HEK293 (cell line): ENCODE data around the gene CCND3.

Experiments used
- GLIS2 ChIP-seq: fragments of 450-650 bp; formaldehyde crosslinking; IDR thresholded peaks from 2 replicates; pipeline ENCODE4 v1.5.1; 2016; ENCODE audit warnings: missing biosample characterization, missing genetic modification characterization
- KLF16 ChIP-seq: fragments of 450-650 bp; formaldehyde crosslinking; IDR thresholded peaks from 2 replicates; pipeline ENCODE4 v1.5.1; 2017; ENCODE audit warnings: missing biosample characterization, missing genetic modification characterization
- KLF7 ChIP-seq: fragments of 450-650 bp; formaldehyde crosslinking; IDR thresholded peaks from 2 replicates; pipeline ENCODE4 v1.5.1; 2016; ENCODE audit warnings: missing biosample characterization, missing genetic modification characterization, borderline replicate concordance
- PBX3 ChIP-seq: sonication (generic); formaldehyde crosslinking; IDR thresholded peaks from 2 replicates; pipeline ENCODE4 v1.8.1; 2022; ENCODE audit warnings: mild to moderate bottlenecking, moderate library complexity, missing genetic modification reagents
- PRDM10 ChIP-seq: fragments of 450-650 bp; formaldehyde crosslinking; IDR thresholded peaks from 2 replicates; pipeline ENCODE4 v1.5.1; 2016; ENCODE audit warnings: missing biosample characterization, missing genetic modification characterization
- SCRT2 ChIP-seq: fragments of 450-650 bp; formaldehyde crosslinking; IDR thresholded peaks from 2 replicates; pipeline ENCODE4 v1.5.1; 2016; ENCODE audit warnings: missing biosample characterization, missing genetic modification characterization
- SP7 ChIP-seq: fragments of 450-650 bp; formaldehyde crosslinking; IDR thresholded peaks from 2 replicates; pipeline ENCODE4 v1.5.1; 2016; ENCODE audit warnings: missing biosample characterization, missing genetic modification characterization
- ZFP3 ChIP-seq: fragments of 450-650 bp; formaldehyde crosslinking; IDR thresholded peaks from 2 replicates; pipeline ENCODE4 v1.5.1; 2016; ENCODE audit warnings: low read depth, missing biosample characterization, missing genetic modification characterization
- ZIC2 ChIP-seq: fragments of 450-650 bp; formaldehyde crosslinking; IDR thresholded peaks from 2 replicates; pipeline ENCODE4 v1.5.1; 2016; ENCODE audit warnings: missing biosample characterization, missing genetic modification characterization
- ZNF114 ChIP-seq: fragments of 450-650 bp; formaldehyde crosslinking; IDR thresholded peaks from 2 replicates; pipeline ENCODE4 v1.5.0; 2017; ENCODE audit warnings: missing biosample characterization, missing genetic modification characterization
- ZNF214 ChIP-seq: fragments of 450-650 bp; formaldehyde crosslinking; IDR thresholded peaks from 2 replicates; pipeline ENCODE4 v1.5.1; 2017; ENCODE audit warnings: missing biosample characterization, mild to moderate bottlenecking, missing genetic modification characterization, borderline replicate concordance
- ZNF24 ChIP-seq: fragments of 450-650 bp; formaldehyde crosslinking; IDR thresholded peaks from 2 replicates; pipeline ENCODE4 v1.5.1; 2016; ENCODE audit warnings: missing biosample characterization, missing genetic modification characterization
- ZNF248 ChIP-seq: fragments of 450-650 bp; formaldehyde crosslinking; IDR thresholded peaks from 2 replicates; pipeline ENCODE4 v1.5.1; 2017; ENCODE audit warnings: missing biosample characterization, missing genetic modification characterization
- ZNF292 ChIP-seq: fragments of 450-650 bp; formaldehyde crosslinking; IDR thresholded peaks from 2 replicates; pipeline ENCODE4 v1.5.1; 2016; ENCODE audit warnings: low read depth, missing biosample characterization, missing genetic modification characterization, borderline replicate concordance
- ZNF311 ChIP-seq: fragments of 450-650 bp; formaldehyde crosslinking; IDR thresholded peaks from 2 replicates; pipeline ENCODE4 v1.5.1; 2017; ENCODE audit warnings: missing biosample characterization, missing genetic modification characterization, borderline replicate concordance
- ZNF354C ChIP-seq: fragments of 450-650 bp; formaldehyde crosslinking; IDR thresholded peaks from 2 replicates; pipeline ENCODE4 v1.5.1; 2016; ENCODE audit warnings: missing biosample characterization, missing genetic modification characterization, low read depth, borderline replicate concordance
- ZNF37A ChIP-seq: fragments of 450-650 bp; IDR thresholded peaks from 2 replicates; pipeline ENCODE4 v1.5.1; 2018; ENCODE audit warnings: missing biosample characterization, missing genetic modification characterization
- ZNF394 ChIP-seq: fragments of 450-650 bp; formaldehyde crosslinking; IDR thresholded peaks from 2 replicates; pipeline ENCODE4 v1.5.1; 2016; ENCODE audit warnings: missing biosample characterization, missing genetic modification characterization, mild to moderate bottlenecking, moderate library complexity, borderline replicate concordance
- ZNF433 ChIP-seq: fragments of 450-650 bp; formaldehyde crosslinking; IDR thresholded peaks from 2 replicates; pipeline ENCODE4 v1.5.1; 2016; ENCODE audit warnings: missing biosample characterization, missing genetic modification characterization, low read depth
- ZNF501 ChIP-seq: fragments of 450-650 bp; formaldehyde crosslinking; IDR thresholded peaks from 2 replicates; pipeline ENCODE4 v1.5.1; 2016; ENCODE audit warnings: missing biosample characterization, missing genetic modification characterization
- ZNF510 ChIP-seq: fragments of 450-650 bp; formaldehyde crosslinking; IDR thresholded peaks from 2 replicates; pipeline ENCODE4 v1.5.1; 2018; ENCODE audit warnings: mild to moderate bottlenecking, missing genetic modification characterization, missing biosample characterization; ENCODE audit not compliant: insufficient replicate concordance
- ZNF558 ChIP-seq: fragments of 450-650 bp; formaldehyde crosslinking; IDR thresholded peaks from 2 replicates; pipeline ENCODE4 v1.5.1; 2016; ENCODE audit warnings: missing biosample characterization, missing genetic modification characterization
- ZNF571 ChIP-seq: fragments of 450-650 bp; formaldehyde crosslinking; IDR thresholded peaks from 2 replicates; pipeline ENCODE4 v1.5.0; 2017; ENCODE audit warnings: missing biosample characterization, missing genetic modification characterization
- ZNF600 ChIP-seq: fragments of 450-650 bp; formaldehyde crosslinking; IDR thresholded peaks from 2 replicates; pipeline ENCODE4 v1.5.1; 2016; ENCODE audit warnings: missing biosample characterization, missing genetic modification characterization
- ZNF623 ChIP-seq: fragments of 450-650 bp; formaldehyde crosslinking; IDR thresholded peaks from 2 replicates; pipeline ENCODE4 v1.5.1; 2016; ENCODE audit warnings: missing biosample characterization, missing genetic modification characterization
- ZNF658 ChIP-seq: fragments of 450-650 bp; formaldehyde crosslinking; IDR thresholded peaks from 2 replicates; pipeline ENCODE4; 2016; ENCODE audit warnings: missing biosample characterization, missing genetic modification characterization
- ZNF704 ChIP-seq: fragments of 450-650 bp; formaldehyde crosslinking; IDR thresholded peaks from 2 replicates; pipeline ENCODE4 v1.5.1; 2016; ENCODE audit warnings: missing biosample characterization, missing genetic modification characterization
- ZNF768 ChIP-seq: fragments of 450-650 bp; formaldehyde crosslinking; IDR thresholded peaks from 2 replicates; pipeline ENCODE4 v1.5.1; 2018; ENCODE audit warnings: missing biosample characterization, mild to moderate bottlenecking, missing genetic modification characterization
- ZNF776 ChIP-seq: fragments of 450-650 bp; formaldehyde crosslinking; IDR thresholded peaks from 2 replicates; pipeline ENCODE4 v1.5.0; 2017; ENCODE audit warnings: missing biosample characterization, missing genetic modification characterization, borderline replicate concordance
- ZSCAN30 ChIP-seq: fragments of 450-650 bp; IDR thresholded peaks from 2 replicates; pipeline ENCODE4 v1.5.1; 2018; ENCODE audit warnings: missing biosample characterization, mild to moderate bottlenecking, missing genetic modification characterization, moderate library complexity
- TF ChIP-seq, protein P1 (sequence below): fragments of 450-650 bp; IDR thresholded peaks from 2 replicates; pipeline ENCODE4 v1.5.1; 2018; ENCODE audit warnings: missing biosample characterization, missing genetic modification characterization

CCND3 gene

DNA sequence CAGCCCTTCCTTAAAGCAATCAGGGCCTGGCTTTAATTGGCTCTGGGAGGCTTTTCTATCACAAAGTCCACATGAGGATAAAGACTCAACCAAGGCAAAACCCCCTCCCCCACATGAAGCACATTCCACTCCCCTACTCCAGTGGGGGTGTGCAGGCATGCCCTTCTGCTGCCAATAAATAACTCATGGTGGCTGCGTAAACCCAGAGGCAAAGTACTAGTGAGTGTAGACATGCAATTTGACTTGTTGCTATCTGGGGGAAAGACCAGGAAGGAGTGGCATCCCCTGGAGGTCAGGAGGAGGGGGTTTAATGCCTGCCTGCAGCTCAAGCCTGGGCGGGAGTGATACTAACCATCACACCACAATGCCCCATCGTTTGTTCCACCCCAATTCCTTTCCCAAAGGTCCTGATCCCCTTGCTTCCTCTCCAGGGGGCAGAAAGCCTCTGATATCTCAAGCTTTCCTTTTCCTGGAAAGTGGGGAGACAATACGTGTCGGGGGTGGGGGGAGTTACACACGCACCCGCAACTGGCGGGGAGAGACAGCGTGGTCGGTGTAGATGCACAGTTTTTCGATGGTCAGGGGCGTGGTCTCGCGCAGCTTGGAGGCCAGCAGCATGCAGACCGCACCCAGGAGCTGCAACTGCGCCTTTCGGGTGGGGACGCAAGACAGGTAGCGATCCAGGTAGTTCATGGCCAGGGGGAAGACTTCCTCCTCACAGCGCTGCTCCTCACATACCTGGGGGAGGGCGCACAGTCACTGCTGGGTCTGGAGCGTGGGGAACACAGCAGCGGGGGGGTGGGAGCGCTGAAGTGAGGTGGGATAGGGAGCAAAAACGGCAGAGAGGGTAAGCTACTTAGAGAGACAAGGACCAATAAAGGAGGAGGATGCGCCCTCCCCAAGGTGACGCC is 1.5 kb downstream of the CCND3 start (continued):
- TF ChIP-seq ZNF704 (no peak), ZIC2 (tag by site-specific recombination) (no peak), ZNF433 (tag by site-specific recombination) (no peak), ZFP3 (tag by site-specific recombination) (no peak), KLF16 (tag by site-specific recombination) (no peak), ZNF292 (tag by site-specific recombination) (no peak), KLF7 (no peak; the same call in 1 of the 2 replicates), PBX3 (CRISPR knock-in tag) (no peak), SCRT2 (tag by site-specific recombination) (peak; percentile 96), ZNF37A (tag by site-specific recombination) (no peak), ZNF311 (no peak), ZNF623 (tag by site-specific recombination) (no peak), ZNF114 (tag by site-specific recombination) (no peak), ZNF776 (no peak), GLIS2 (tag by site-specific recombination) (no peak; the same call in 1 of the 2 replicates), ZNF354C (tag by site-specific recombination) (no peak), ZNF248 (tag by site-specific recombination) (no peak), SP7 (tag by site-specific recombination) (0 out of 2 replicates have a peak, but pooled peaks have one; percentile 14), ZNF768 (tag by site-specific recombination) (no peak), ZNF571 (no peak), ZNF600 (tag by site-specific recombination) (no peak), PRDM10 (tag by site-specific recombination) (peak; percentile 94), ZNF658 (tag by site-specific recombination) (no peak), ZNF394 (tag by site-specific recombination) (peak; percentile 8; the same call in 1 of the 2 replicates), ZNF24 (tag by site-specific recombination) (no peak), ZNF214 (tag by site-specific recombination) (no peak), ZSCAN30 (no peak), ZNF501 (tag by site-specific recombination) (no peak), ZNF558 (no peak), ZNF510 (tag by site-specific recombination) (no peak)
- TF ChIP-seq, protein P1, sequence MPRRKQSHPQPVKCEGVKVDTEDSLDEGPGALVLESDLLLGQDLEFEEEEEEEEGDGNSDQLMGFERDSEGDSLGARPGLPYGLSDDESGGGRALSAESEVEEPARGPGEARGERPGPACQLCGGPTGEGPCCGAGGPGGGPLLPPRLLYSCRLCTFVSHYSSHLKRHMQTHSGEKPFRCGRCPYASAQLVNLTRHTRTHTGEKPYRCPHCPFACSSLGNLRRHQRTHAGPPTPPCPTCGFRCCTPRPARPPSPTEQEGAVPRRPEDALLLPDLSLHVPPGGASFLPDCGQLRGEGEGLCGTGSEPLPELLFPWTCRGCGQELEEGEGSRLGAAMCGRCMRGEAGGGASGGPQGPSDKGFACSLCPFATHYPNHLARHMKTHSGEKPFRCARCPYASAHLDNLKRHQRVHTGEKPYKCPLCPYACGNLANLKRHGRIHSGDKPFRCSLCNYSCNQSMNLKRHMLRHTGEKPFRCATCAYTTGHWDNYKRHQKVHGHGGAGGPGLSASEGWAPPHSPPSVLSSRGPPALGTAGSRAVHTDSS (tag by site-specific recombination), result no peak
